Measurements from ENCODE around the gene PNLIPRP1. TPM values are rescaled to one million over a fixed set of nuclear protein-coding genes. Genes with fewer than 3 reads are reported as not detected.
A peak's percentile ranks its signal among the peaks of the same experiment; 100 is the strongest.

Gene PNLIPRP1
- total RNA-seq, 6 donors from 2014 or later, result 0.66 to 1.7 TPM; not detected in 4

- Histone ChIP-seq H3K36me3 (no peaks in the 10 kb centered on the region), H3K4me1 (no peaks in the 10 kb centered on the region), H3K9me3 (no peaks in the 10 kb centered on the region), H3K27ac (no peak overlapping the region), H3K4me3 (no peak overlapping the region), H3K27me3 (no peaks in the 10 kb centered on the region)
- DNase-seq (no peak), ATAC-seq (ENCODE audit: low FRiP score in 2 of 2) (no peak)
- 62 to 78% methylated on average over 4 to 5 of the region's 5 CpGs for WGBS, 2 donors
- no peak for TF ChIP-seq POLR2A (IDR thresholded peaks at IDR 0.05)
- no peak for TF ChIP-seq EP300 (IDR thresholded peaks at IDR 0.05)
- no peak for TF ChIP-seq CTCF (IDR thresholded peaks at IDR 0.05)
- no peak for TF ChIP-seq POLR2AphosphoS5 (IDR thresholded peaks at IDR 0.05)
Measured at GRCh38 chr10:116597543-116597942, 6.8 kb downstream of the PNLIPRP1 start.

GRCh38 chr10:116598329-116598728, 7.6 kb downstream of the PNLIPRP1 start:
- Histone ChIP-seq H3K36me3 (no peaks in the 10 kb centered on the region), H3K4me1 (no peaks in the 10 kb centered on the region), H3K27ac (no peak overlapping the region), H3K27me3 (no peaks in the 10 kb centered on the region), H3K4me3 (no peak overlapping the region), H3K9me3 (no peaks in the 10 kb centered on the region)
- TF ChIP-seq POLR2A (IDR thresholded peaks at IDR 0.05) (no peak), CTCF (IDR thresholded peaks at IDR 0.05) (no peak), POLR2AphosphoS5 (IDR thresholded peaks at IDR 0.05) (no peak), EP300 (IDR thresholded peaks at IDR 0.05) (no peak)
- DNase-seq, result no peak
- no peak for ATAC-seq (ENCODE audit: low FRiP score in 2 of 2)

GRCh38 chr10:116599991-116600390, 9.2 kb downstream of the PNLIPRP1 start:
- no peaks in the 10 kb centered on the region for H3K27me3 ChIP-seq
- WGBS, 2 donors, result 63 to 67% methylated on average over 5 of the region's 5 CpGs
- H3K36me3 ChIP-seq, result no peaks in the 10 kb centered on the region
- no peaks in the 10 kb centered on the region for H3K4me1 ChIP-seq
- ATAC-seq (ENCODE audit: low FRiP score in 2 of 2), result no peak
- TF ChIP-seq POLR2A (IDR thresholded peaks at IDR 0.05), result no peak
- no peak for TF ChIP-seq EP300 (IDR thresholded peaks at IDR 0.05)
- no peak for TF ChIP-seq POLR2AphosphoS5 (IDR thresholded peaks at IDR 0.05)
- TF ChIP-seq CTCF (IDR thresholded peaks at IDR 0.05), result no peak
- no peak overlapping the region for H3K4me3 ChIP-seq
- no peak for DNase-seq
- no peaks in the 10 kb centered on the region for H3K9me3 ChIP-seq
- no peak overlapping the region for H3K27ac ChIP-seq

GRCh38 chr10:116602648-116603400, 12.1 kb downstream of the PNLIPRP1 start:
- no peaks in the 10 kb centered on the region for H3K36me3 ChIP-seq
- ATAC-seq (ENCODE audit: low FRiP score in 2 of 2) (peak in 1 of 2 donors; percentile 5), DNase-seq (no peak)
- H3K27me3 ChIP-seq, result no peaks in the 10 kb centered on the region
- no peaks in the 10 kb centered on the region for H3K9me3 ChIP-seq
- TF ChIP-seq CTCF (IDR thresholded peaks at IDR 0.05) (no peak), EP300 (IDR thresholded peaks at IDR 0.05) (no peak), POLR2AphosphoS5 (IDR thresholded peaks at IDR 0.05) (no peak), POLR2A (IDR thresholded peaks at IDR 0.05) (no peak)
- no peaks in the 10 kb centered on the region for H3K4me1 ChIP-seq
- WGBS, 2 donors, result 85 to 87% methylated on average over 10 of the region's 10 CpGs
- H3K27ac ChIP-seq, result no peak overlapping the region
- no peak overlapping the region for H3K4me3 ChIP-seq

- Histone ChIP-seq H3K27me3 (no peaks in the 10 kb centered on the region), H3K9me3 (no peaks in the 10 kb centered on the region), H3K27ac (no peak overlapping the region), H3K4me1 (peaks cover 0 to 8% (median 0%) of the 10 kb centered on the region in 4 donors), H3K36me3 (no peaks in the 10 kb centered on the region), H3K4me3 (no peak overlapping the region)
- 64 to 75% methylated on average over 8 of the region's 8 CpGs for WGBS, 2 donors
- TF ChIP-seq CTCF (IDR thresholded peaks at IDR 0.05) (no peak), EP300 (IDR thresholded peaks at IDR 0.05) (no peak), POLR2A (IDR thresholded peaks at IDR 0.05) (no peak), POLR2AphosphoS5 (IDR thresholded peaks at IDR 0.05) (no peak)
- DNase-seq (no peak), ATAC-seq (ENCODE audit: low FRiP score in 2 of 2) (no peak)
Measured at GRCh38 chr10:116606061-116606483, 15.3 kb downstream of the PNLIPRP1 start.
